Thoracic aorta (tissue), 2 donors: ENCODE measurements around the gene EDIL3. TPM values are rescaled to one million over a fixed set of nuclear protein-coding genes. Genes with fewer than 3 reads are reported as not detected.

Experiments used
- ATAC-seq: fragments of 150-250 bp; one replicate; pipeline ENCODE4 v1.8.0; 2017; ENCODE audit warnings: low read depth; ENCODE audit not compliant: insufficient number of reproducible peaks, low FRiP score
- DNase-seq: peaks from one replicate; pipeline ENCODE4 v3.0.0-alpha.2; 2020; ENCODE audit warnings: low spot score
- H3K27ac ChIP-seq, 2 donors: fragments of 200-600 bp; sonication (generic); 1 replicate in 1 of 2; 2 replicates in 1 of 2; pipeline ENCODE4 v1.5.1; 2016; ENCODE audit warnings: mild to moderate bottlenecking in 2 of 2, moderate library complexity in 2 of 2
- H3K27me3 ChIP-seq: fragments of 200-600 bp; sonication (generic); replicated peaks from 2 replicates; pipeline ENCODE4 v1.6.0; 2016; ENCODE audit warnings: mild to moderate bottlenecking; ENCODE audit not compliant: insufficient read depth
- H3K36me3 ChIP-seq: fragments of 200-600 bp; sonication (generic); one replicate; pipeline ENCODE4 v1.5.1; 2016
- H3K4me1 ChIP-seq, 2 donors: fragments of 200-600 bp; sonication (generic); 1 replicate in 1 of 2; 2 replicates in 1 of 2; pipeline versions ENCODE4 v1.5.1 to v1.6.0; 2016; ENCODE audit warnings: low read depth in 2 of 2, mild to moderate bottlenecking in 1 of 2; ENCODE audit not compliant: control insufficient read depth in 1 of 2
- H3K4me3 ChIP-seq: fragments of 200-600 bp; sonication (generic); 2 replicates; pipeline ENCODE4 v1.5.1; 2016; ENCODE audit warnings: mild to moderate bottlenecking
- H3K9me3 ChIP-seq: fragments of 200-600 bp; sonication (generic); 2 replicates; pipeline ENCODE4 v1.5.1; 2016
- CTCF ChIP-seq: fragments of 200-600 bp; sonication (generic); IDR thresholded peaks from one replicate; pipeline ENCODE4 v1.5.1; 2019; ENCODE audit warnings: antibody characterized with exemption
- total RNA-seq, 2 donors: library from RNA; depleted of rRNA; stranded (reverse); fragments of >200 nt; gene quantifications; one replicate each; pipeline versions ENCODE4 v1.1.0 to v1.2.3, GENCODE V29; 2016

The EDIL3 gene
- total RNA-seq, 2 donors from 2014 or later, result 157 to 170 TPM

GRCh38 chr5:84265130-84265529, 119.5 kb downstream of the EDIL3 start:
- Histone ChIP-seq H3K27me3 (no peaks in the 10 kb centered on the region), H3K4me1 (peaks cover 0 to 6% of the 10 kb centered on the region in 2 donors), H3K36me3 (no peaks in the 10 kb centered on the region), H3K4me3 (no peak overlapping the region), H3K9me3 (no peaks in the 10 kb centered on the region), H3K27ac (no peak overlapping the region)
- no peak for ATAC-seq
- no peak for TF ChIP-seq CTCF
- DNase-seq, result no peak

GRCh38 chr5:84260939-84261338, 123.7 kb downstream of the EDIL3 start:
- Histone ChIP-seq H3K4me3 (no peak overlapping the region), H3K27ac (no peak overlapping the region), H3K36me3 (no peaks in the 10 kb centered on the region), H3K4me1 (peaks cover 0 to 6% of the 10 kb centered on the region in 2 donors), H3K27me3 (no peaks in the 10 kb centered on the region), H3K9me3 (no peaks in the 10 kb centered on the region)
- no peak for ATAC-seq
- no peak for DNase-seq
- no peak for TF ChIP-seq CTCF

- H3K27ac ChIP-seq, result no peak overlapping the region
- H3K4me3 ChIP-seq, result no peak overlapping the region
- H3K4me1 ChIP-seq, result peaks cover 0 to 6% of the 10 kb centered on the region in 2 donors
- no peak for DNase-seq
- no peaks in the 10 kb centered on the region for H3K27me3 ChIP-seq
- no peaks in the 10 kb centered on the region for H3K9me3 ChIP-seq
- no peak for ATAC-seq
- TF ChIP-seq CTCF, result no peak
- no peaks in the 10 kb centered on the region for H3K36me3 ChIP-seq
Measured at GRCh38 chr5:84260140-84260539, 124.5 kb downstream of the EDIL3 start.

GRCh38 chr5:84259283-84260045, 125.2 kb downstream of the EDIL3 start:
- no peaks in the 10 kb centered on the region for H3K36me3 ChIP-seq
- DNase-seq, result no peak
- TF ChIP-seq CTCF, result no peak
- ATAC-seq, result no peak
- no peaks in the 10 kb centered on the region for H3K9me3 ChIP-seq
- no peak overlapping the region for H3K4me3 ChIP-seq
- H3K4me1 ChIP-seq, result no peaks in the 10 kb centered on the region
- no peaks in the 10 kb centered on the region for H3K27me3 ChIP-seq
- no peak overlapping the region for H3K27ac ChIP-seq

GRCh38 chr5:84257061-84257460, 127.6 kb downstream of the EDIL3 start:
- no peaks in the 10 kb centered on the region for H3K4me1 ChIP-seq
- H3K36me3 ChIP-seq, result no peaks in the 10 kb centered on the region
- no peaks in the 10 kb centered on the region for H3K27me3 ChIP-seq
- no peaks in the 10 kb centered on the region for H3K9me3 ChIP-seq
- H3K4me3 ChIP-seq, result no peak overlapping the region
- ATAC-seq (no peak), DNase-seq (no peak)
- no peak overlapping the region for H3K27ac ChIP-seq
- TF ChIP-seq CTCF, result no peak
